ENCODE data around the gene HLA-DQB2.
"Not testable (repeated sequence)": the region's sequence is repeated elsewhere in the genome, so short reads cannot be mapped to it uniquely, and the experiment has no call there.

HLA-DQB2 gene

GRCh38 chr6:32763421-32763820 is at the start of gene HLA-DQB2:
HLA-DQB2 (minus strand) TSS chr6:32763532; CDS start chr6:32763470, 62 bp downstream.
- DNase-seq (ENCODE audit: extremely low spot score, insufficient read length, low read depth) (no peak), FAIRE-seq (no peak)

- FAIRE-seq (no peak), DNase-seq (ENCODE audit: extremely low spot score, insufficient read length, low read depth) (no peak)
These were observed 45.8 kb upstream of the HLA-DQB2 start for GRCh38 chr6:32809171-32809570.

GRCh38 chr6:32807020-32807580 is 43.8 kb upstream of the HLA-DQB2 start:
- DNase-seq (ENCODE audit: extremely low spot score, insufficient read length, low read depth) (no peak), FAIRE-seq (no peak)

GRCh38 chr6:32805404-32805803 is 42.1 kb upstream of the HLA-DQB2 start:
- not testable (repeated sequence) for DNase-seq (ENCODE audit: extremely low spot score, insufficient read length, low read depth); FAIRE-seq

GRCh38 chr6:32803416-32803815 is 40.1 kb upstream of the HLA-DQB2 start:
- DNase-seq (ENCODE audit: extremely low spot score, insufficient read length, low read depth) (no peak), FAIRE-seq (no peak)

GRCh38 chr6:32799740-32800139 is 36.4 kb upstream of the HLA-DQB2 start:
- DNase-seq (ENCODE audit: extremely low spot score, insufficient read length, low read depth) (no peak), FAIRE-seq (peak; percentile 26)

GRCh38 chr6:32799168-32799567 is 35.8 kb upstream of the HLA-DQB2 start:
- DNase-seq (ENCODE audit: extremely low spot score, insufficient read length, low read depth) (no peak), FAIRE-seq (no peak)

- FAIRE-seq (peak; percentile 93), DNase-seq (ENCODE audit: extremely low spot score, insufficient read length, low read depth) (no peak)
These were observed 33.8 kb upstream of the HLA-DQB2 start for GRCh38 chr6:32796848-32797776.

GRCh38 chr6:32794510-32794909 is 31.2 kb upstream of the HLA-DQB2 start:
- DNase-seq (ENCODE audit: extremely low spot score, insufficient read length, low read depth) = no peak
- no peak for FAIRE-seq

GRCh38 chr6:32792901-32793435 is 29.6 kb upstream of the HLA-DQB2 start:
- DNase-seq (ENCODE audit: extremely low spot score, insufficient read length, low read depth) (no peak), FAIRE-seq (no peak)

- no peak for FAIRE-seq
- DNase-seq (ENCODE audit: extremely low spot score, insufficient read length, low read depth) = no peak
These were observed 27.0 kb upstream of the HLA-DQB2 start for GRCh38 chr6:32790306-32790705.

- FAIRE-seq = peak; percentile 93
These were observed 22.6 kb upstream of the HLA-DQB2 start for GRCh38 chr6:32785781-32786533.

GRCh38 chr6:32782923-32783322 is 19.6 kb upstream of the HLA-DQB2 start:
- not testable (repeated sequence) for DNase-seq (ENCODE audit: extremely low spot score, insufficient read length, low read depth); FAIRE-seq

More at GRCh38 chr6:32785781-32786533, 22.6 kb upstream of the HLA-DQB2 start:
- DNase-seq (ENCODE audit: extremely low spot score, insufficient read length, low read depth) = peak; percentile 29

GRCh38 chr6:32779036-32779435 is 15.7 kb upstream of the HLA-DQB2 start:
- DNase-seq (ENCODE audit: extremely low spot score, insufficient read length, low read depth) = no peak
- FAIRE-seq = no peak

- DNase-seq (ENCODE audit: extremely low spot score, insufficient read length, low read depth) (no peak), FAIRE-seq (no peak)
These were observed 11.7 kb upstream of the HLA-DQB2 start for GRCh38 chr6:32775071-32775470.

GRCh38 chr6:32774426-32774825 is 11.1 kb upstream of the HLA-DQB2 start:
- no peak for DNase-seq (ENCODE audit: extremely low spot score, insufficient read length, low read depth)
- peak; percentile 18 for FAIRE-seq

- FAIRE-seq (no peak), DNase-seq (ENCODE audit: extremely low spot score, insufficient read length, low read depth) (no peak)
These were observed 9.3 kb upstream of the HLA-DQB2 start for GRCh38 chr6:32772656-32773055.

GRCh38 chr6:32764048-32764447 is 716 bp upstream of the HLA-DQB2 start:
- DNase-seq (ENCODE audit: extremely low spot score, insufficient read length, low read depth) (no peak), FAIRE-seq (no peak)

GRCh38 chr6:32761548-32761947 is 1.8 kb downstream of the HLA-DQB2 start:
- DNase-seq (ENCODE audit: extremely low spot score, insufficient read length, low read depth) = no peak

GRCh38 chr6:32761072-32761471 is 2.3 kb downstream of the HLA-DQB2 start:
- no peak for FAIRE-seq

More at GRCh38 chr6:32761548-32761947, 1.8 kb downstream of the HLA-DQB2 start:
- FAIRE-seq = no peak

More at GRCh38 chr6:32761072-32761471, 2.3 kb downstream of the HLA-DQB2 start:
- DNase-seq (ENCODE audit: extremely low spot score, insufficient read length, low read depth) = no peak

All from GM18507 (cell line).